Measurements from ENCODE around the gene GATA1.

GATA1 gene

GRCh38 chrX:48785540-48786214, 713 bp upstream of the GATA1 start:
- no peak for FAIRE-seq

DNA sequence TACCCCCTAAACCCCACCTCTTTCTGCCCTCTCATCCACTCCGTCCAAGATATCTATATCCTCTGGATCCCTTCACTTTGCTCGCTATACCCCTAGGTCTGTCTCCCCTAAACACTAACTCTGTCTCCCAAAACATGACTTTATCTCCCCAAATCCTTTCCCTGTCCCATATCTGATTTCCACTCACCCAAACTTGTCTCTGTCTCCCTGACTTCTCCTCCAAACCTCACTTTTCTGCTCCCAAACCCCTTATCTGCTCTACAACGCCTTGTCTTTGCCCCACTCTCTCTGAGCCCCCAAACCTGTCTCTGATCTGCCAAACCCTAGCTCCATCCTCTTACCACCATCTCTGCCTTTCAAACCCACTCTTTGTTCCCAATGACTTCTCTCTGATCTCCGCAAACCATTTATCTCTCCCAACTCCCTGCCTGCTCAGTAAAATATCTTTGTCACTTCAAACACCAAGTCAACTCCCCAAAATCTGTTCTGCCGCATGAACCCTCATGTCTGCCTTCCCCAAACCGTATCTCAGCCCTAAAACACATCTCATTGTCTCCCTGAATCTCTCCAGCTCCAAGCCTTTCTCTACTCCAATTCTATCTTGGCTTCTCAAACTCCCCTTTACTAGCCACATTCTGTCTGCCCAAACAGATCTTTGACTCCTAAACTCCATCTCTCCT, 575 bp downstream of the GATA1 start:
- FAIRE-seq, result no peak

DNA sequence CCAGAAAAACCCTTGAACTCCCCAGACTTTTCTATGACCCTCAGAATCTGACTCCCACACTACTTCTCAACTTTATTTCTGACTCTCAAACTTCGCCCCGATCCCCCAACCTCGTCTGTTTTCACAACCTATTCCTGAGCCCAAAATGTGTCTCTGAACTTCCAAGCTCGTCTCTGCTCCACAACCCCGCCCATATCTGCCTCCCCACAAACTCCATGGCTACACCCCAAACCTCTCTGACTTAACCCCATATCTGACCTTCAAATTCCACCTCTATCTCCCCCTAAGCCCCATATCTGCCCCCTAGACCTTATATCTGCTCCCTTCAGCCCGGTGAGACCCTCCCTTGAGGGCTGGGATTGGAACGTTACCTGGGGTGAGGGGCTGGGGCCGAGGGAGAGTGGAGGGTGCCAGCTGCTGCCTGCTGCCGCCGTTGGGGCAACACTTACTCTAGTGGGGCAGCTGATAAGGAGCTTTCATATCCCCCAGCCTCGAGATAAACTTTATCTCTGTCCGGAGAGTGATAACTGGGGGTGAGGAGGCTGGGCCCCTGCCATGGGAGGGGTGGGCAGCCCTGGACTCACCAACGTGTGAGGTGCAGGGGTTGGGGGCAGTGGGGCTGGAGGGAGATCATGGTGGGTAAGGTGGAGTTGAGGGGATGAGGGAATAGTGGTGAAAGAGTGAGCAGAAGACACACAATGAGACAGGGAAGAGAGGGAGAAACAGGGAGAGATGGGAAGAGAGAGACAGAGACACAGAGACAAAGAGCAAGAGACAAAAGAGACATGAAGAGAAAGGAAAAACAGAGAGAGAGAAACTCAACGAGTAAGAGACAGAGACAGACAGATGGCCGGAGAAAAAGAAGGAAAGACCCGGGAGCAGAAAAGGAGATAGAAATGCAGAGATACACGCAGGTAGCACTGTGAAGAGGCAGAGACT, 1.4 kb downstream of the GATA1 start:
- FAIRE-seq, result no peak

GRCh38 chrX:48789366-48790220, 3.2 kb downstream of the GATA1 start:
- FAIRE-seq, result no peak

DNA sequence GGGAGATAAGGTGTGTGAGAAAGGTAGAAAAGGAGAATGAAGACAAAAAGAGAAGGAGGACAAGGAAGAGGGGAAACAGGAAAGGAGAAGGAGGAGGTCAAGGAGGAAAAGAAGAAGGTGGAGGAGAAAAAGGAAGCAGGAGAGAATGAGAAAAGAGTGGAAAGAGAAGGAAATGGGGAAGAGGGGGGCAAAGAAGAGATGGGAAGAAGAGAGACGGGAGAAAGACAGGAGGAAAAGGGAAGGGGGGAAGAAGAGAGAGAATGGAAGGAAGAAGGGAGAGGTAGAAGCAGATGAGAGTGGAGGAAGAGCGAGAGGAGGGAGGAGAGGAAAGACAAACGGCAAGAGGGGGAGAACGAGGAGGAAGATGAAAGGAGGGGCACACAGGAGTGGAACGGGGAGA, 4.1 kb downstream of the GATA1 start:
- FAIRE-seq, result no peak

GRCh38 chrX:48791063-48791820, 4.9 kb downstream of the GATA1 start:
- FAIRE-seq, result no peak

- no peak for FAIRE-seq
These were observed 5.8 kb downstream of the GATA1 start for GRCh38 chrX:48792219-48792618.

DNA sequence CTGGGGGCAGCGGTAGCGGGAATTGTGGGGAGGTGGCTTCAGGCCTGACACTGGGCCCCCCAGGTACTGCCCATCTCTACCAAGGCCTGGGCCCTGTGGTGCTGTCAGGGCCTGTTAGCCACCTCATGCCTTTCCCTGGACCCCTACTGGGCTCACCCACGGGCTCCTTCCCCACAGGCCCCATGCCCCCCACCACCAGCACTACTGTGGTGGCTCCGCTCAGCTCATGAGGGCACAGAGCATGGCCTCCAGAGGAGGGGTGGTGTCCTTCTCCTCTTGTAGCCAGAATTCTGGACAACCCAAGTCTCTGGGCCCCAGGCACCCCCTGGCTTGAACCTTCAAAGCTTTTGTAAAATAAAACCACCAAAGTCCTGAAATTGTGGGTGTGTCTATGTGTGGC, 7.5 kb downstream of the GATA1 start:
- FAIRE-seq, result no peak

- no peak for FAIRE-seq
These were observed 8.0 kb downstream of the GATA1 start for GRCh38 chrX:48794340-48794910.

GRCh38 chrX:48794911-48795515, 8.6 kb downstream of the GATA1 start:
- FAIRE-seq, result no peak

DNA sequence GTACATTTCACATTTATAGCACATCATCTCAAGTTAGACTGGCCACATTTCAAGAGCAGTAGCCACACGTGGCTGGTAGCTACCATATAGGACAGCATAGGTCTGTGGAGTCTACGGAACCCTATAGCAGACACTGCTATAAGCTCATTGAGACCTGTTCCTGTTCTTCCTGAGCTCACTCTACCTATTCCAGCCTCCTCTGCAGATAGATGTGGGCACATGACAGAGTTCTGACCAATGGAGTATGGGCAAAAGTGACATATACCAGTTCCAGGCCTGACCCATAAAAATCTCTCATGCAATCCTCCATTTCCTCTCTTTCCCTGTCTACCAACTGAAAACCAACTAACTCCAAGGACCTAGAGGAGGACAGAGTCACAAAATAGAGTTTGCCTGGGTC, 11.9 kb downstream of the GATA1 start:
- no peak for FAIRE-seq

- FAIRE-seq, result no peak
These were observed 14.3 kb downstream of the GATA1 start for GRCh38 chrX:48800574-48801279.

- FAIRE-seq, result peak; percentile 97
These were observed 15.1 kb downstream of the GATA1 start, which contains the start of gene HDAC6 for GRCh38 chrX:48801280-48802088. Gene HDAC6 (plus strand): TSS chrX:48802067. CDS start chrX:48802693, 626 bp downstream.

DNA sequence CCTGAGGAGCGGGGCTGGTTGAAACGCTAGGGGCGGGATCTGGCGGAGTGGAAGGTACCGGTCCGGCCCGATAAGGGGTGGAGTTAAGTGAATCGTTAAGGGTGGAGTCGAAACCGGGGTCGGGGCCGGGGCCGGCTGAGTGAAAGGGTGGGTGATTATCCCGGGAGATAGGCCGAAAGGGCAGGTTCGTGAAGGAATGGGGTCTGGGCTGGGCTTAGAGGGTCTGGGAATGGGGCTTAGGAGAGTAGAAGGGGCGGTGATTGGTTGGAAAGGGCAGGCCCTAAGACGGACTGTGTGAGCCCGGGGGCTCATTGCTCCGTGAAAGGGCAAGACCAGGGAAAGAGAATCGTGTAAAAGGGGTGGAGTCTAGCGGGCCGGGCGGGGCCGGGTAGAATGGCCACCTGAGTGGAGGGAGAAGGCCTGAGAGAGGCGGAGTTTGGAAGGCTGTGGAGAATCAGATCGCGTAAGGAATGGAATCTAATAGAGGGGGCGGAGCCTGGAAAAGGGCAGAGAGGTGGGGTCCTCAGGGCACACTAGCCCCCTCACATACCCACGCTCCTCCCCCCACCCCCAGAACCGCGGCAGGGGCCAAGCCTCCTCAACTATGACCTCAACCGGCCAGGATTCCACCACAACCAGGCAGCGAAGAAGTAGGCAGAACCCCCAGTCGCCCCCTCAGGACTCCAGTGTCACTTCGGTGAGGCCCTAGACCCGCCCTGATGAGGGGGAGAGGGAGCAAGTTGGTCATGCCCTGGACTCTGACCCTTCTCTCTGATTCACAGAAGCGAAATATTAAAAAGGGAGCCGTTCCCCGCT, 15.9 kb downstream of the GATA1 start:
- FAIRE-seq, result no peak

- no peak for FAIRE-seq
These were observed 16.5 kb downstream of the GATA1 start for GRCh38 chrX:48802905-48803200.

DNA sequence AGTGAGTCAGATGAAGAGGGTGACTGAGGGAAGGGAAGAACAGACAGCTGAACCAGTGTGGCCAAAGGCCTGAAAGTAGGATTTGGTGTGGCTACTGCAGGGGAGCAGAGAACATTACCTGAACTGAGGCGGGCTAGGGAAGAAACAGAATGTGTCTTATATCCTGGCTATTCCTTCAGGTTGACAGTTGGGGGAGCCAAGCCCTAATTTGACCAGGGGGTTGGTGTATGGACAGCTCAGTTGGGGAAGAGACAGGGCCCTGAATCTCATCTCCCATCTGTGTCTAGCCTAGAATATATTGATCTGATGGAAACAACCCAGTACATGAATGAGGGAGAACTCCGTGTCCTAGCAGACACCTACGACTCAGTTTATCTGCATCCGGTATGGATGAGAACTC, 19.7 kb downstream of the GATA1 start:
- FAIRE-seq, result no peak

DNA sequence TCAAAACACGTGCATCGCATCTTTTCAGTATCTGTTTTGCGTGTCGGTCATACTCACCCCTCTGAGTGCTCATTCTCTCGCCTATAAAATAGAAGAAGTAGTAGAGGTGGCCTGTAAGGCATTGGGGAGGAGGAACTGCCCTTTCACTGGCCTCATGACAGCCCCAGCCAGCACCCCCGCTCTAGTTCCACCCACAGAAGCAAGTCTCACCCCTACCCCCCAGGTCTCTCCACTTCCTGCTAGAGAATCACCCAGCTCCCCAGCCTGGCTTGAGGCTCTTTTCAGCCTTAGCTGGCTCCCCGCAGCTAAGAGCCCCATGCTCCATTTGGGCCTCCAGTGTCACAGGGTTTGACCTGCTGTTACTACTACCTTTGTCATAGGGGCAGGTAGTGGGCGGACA, 27.3 kb downstream of the GATA1 start:
- FAIRE-seq, result no peak

DNA sequence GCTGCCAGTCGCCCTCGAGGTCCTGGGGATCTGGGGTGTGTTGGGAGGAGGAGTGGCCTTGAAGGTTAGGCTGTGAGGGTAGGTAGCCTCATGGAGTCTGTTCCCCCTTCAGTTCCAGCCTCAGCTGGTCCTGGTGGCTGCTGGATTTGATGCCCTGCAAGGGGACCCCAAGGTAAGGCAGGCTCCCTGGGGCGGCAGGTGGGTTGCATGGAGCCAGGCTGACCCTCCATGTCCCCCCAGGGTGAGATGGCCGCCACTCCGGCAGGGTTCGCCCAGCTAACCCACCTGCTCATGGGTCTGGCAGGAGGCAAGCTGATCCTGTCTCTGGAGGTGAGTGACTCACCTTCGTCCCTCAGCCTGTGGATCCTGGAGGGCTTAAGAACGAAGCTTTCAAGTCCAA, 28.3 kb downstream of the GATA1 start:
- no peak for FAIRE-seq

GRCh38 chrX:48815266-48815665, 28.9 kb downstream of the GATA1 start:
- no peak for FAIRE-seq

Measured in G401.6 (cell line).